ENCODE data around the gene SWI5. TPM values are rescaled to one million over a fixed set of nuclear protein-coding genes. Genes with fewer than 3 reads are reported as not detected.

The SWI5 gene
- total and polyA plus RNA-seq, 9 of the 15 experiments (the other 6 are each of a cell fraction or from before 2014, with no cell fraction given), result 62.8 to 133 (median 95.9) TPM

DNA sequence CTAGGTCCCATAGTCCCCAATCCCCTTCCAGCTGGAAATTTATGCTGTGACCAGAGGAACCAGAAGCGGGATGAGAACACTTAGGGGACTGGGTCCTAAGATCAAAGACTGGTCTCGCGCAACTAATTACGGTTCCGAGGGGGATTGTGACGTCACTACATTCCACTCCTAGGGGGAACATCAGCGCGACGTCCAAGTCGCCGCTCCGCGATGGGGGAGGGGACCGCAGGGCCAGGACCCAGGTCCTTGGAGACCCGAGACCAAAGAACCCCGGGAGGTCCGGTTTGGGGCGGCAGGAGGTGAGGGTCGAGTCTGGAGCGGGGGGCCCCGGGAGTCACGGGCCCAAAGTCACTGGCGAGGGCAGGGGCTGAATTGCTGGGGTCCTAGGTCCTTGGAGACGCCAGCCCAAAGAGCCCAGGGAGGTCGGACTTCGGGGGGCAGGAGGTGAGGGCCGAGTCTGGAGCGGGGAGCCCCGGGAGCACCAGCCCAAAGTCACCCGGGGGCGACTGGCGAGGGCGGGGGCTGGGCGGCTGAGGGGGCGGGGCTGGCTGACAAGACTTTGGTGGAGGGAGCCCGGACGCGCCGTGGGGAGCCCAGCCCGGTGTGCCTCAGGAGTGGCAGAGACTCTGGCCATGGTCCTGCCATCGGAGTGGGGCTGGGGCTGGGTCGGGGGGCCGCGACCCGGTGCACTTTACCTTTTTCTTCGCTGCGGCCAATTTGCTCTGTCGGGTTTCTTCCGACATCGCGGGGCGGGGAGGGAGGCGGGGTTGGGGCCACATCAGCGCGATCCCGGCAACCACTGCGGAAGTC, 673 bp upstream of the SWI5 start, which contains the start of gene GOLGA2 (continued):
- TF ChIP-seq, protein P1, sequence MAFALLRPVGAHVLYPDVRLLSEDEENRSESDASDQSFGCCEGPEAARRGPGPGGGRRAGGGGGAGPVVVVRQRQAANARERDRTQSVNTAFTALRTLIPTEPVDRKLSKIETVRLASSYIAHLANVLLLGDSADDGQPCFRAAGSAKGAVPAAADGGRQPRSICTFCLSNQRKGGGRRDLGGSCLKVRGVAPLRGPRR (CRISPR knock-in tag; IDR thresholded peaks at IDR 0.05), result peak; percentile 79; the same call in 1 of the 2 replicates
- 0 out of 4 replicates have a peak, but pooled peaks of 1 of the 2 experiments have one; percentile 11 for TF ChIP-seq UBTF (IDR thresholded peaks at IDR 0.05; ENCODE audit: borderline replicate concordance in 1 of 2, low read depth in 2 of 2, low read length in 2 of 2)
- no peak for TF ChIP-seq C11orf30 (IDR thresholded peaks at IDR 0.05; ENCODE audit: low read depth)
- TF ChIP-seq ZNF384 (IDR thresholded peaks at IDR 0.05; ENCODE audit: low read depth, low read length), result no peak
- no peak for TF ChIP-seq DPF2 (IDR thresholded peaks at IDR 0.05)
- TF ChIP-seq ILK (tag; IDR thresholded peaks at IDR 0.05; ENCODE audit: borderline replicate concordance, low read depth), result no peak
- no peak for TF ChIP-seq MEIS2 (IDR thresholded peaks at IDR 0.05; ENCODE audit: partially characterized antibody)
- TF ChIP-seq ZNF655 (CRISPR knock-in tag; IDR thresholded peaks at IDR 0.05), result no peak
- TF ChIP-seq POLR3G (IDR thresholded peaks at IDR 0.05; ENCODE audit: extremely low read depth, insufficient read length, insufficient replicate concordance), result no peak
- TF ChIP-seq TEAD2 (tag; IDR thresholded peaks at IDR 0.05), result peak; percentile 81; the same call in 1 of the 2 replicates
- no peak for TF ChIP-seq BCL6 (CRISPR knock-in tag; IDR thresholded peaks at IDR 0.05)
- no peak for TF ChIP-seq ZNF263 (CRISPR knock-in tag; IDR thresholded peaks at IDR 0.05; ENCODE audit: borderline replicate concordance)
- no peak for TF ChIP-seq CBX1 (IDR thresholded peaks at IDR 0.05; ENCODE audit: low read depth)
- no peak for TF ChIP-seq ZNF324 (CRISPR knock-in tag; IDR thresholded peaks at IDR 0.05)
- TF ChIP-seq, protein P2, sequence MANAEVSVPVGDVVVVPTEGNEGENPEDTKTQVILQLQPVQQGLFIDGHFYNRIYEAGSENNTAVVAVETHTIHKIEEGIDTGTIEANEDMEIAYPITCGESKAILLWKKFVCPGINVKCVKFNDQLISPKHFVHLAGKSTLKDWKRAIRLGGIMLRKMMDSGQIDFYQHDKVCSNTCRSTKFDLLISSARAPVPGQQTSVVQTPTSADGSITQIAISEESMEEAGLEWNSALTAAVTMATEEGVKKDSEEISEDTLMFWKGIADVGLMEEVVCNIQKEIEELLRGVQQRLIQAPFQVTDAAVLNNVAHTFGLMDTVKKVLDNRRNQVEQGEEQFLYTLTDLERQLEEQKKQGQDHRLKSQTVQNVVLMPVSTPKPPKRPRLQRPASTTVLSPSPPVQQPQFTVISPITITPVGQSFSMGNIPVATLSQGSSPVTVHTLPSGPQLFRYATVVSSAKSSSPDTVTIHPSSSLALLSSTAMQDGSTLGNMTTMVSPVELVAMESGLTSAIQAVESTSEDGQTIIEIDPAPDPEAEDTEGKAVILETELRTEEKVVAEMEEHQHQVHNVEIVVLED (CRISPR knock-in tag; IDR thresholded peaks at IDR 0.05), result no peak
- TF ChIP-seq STAT5A (IDR thresholded peaks at IDR 0.05; ENCODE audit: borderline replicate concordance, low read length), result no peak
- TF ChIP-seq HNRNPUL1 (IDR thresholded peaks at IDR 0.05; ENCODE audit: low read length), result no peak
- TF ChIP-seq, protein P3, sequence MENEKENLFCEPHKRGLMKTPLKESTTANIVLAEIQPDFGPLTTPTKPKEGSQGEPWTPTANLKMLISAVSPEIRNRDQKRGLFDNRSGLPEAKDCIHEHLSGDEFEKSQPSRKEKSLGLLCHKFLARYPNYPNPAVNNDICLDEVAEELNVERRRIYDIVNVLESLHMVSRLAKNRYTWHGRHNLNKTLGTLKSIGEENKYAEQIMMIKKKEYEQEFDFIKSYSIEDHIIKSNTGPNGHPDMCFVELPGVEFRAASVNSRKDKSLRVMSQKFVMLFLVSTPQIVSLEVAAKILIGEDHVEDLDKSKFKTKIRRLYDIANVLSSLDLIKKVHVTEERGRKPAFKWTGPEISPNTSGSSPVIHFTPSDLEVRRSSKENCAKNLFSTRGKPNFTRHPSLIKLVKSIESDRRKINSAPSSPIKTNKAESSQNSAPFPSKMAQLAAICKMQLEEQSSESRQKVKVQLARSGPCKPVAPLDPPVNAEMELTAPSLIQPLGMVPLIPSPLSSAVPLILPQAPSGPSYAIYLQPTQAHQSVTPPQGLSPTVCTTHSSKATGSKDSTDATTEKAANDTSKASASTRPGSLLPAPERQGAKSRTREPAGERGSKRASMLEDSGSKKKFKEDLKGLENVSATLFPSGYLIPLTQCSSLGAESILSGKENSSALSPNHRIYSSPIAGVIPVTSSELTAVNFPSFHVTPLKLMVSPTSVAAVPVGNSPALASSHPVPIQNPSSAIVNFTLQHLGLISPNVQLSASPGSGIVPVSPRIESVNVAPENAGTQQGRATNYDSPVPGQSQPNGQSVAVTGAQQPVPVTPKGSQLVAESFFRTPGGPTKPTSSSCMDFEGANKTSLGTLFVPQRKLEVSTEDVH (IDR thresholded peaks at IDR 0.05; ENCODE audit: low read depth, partially characterized antibody), result no peak
